ENCODE results near the gene TK2.
"Not testable (repeated sequence)": the region's sequence is repeated elsewhere in the genome, so short reads cannot be mapped to it uniquely, and the experiment has no call there.

The TK2 gene

DNA sequence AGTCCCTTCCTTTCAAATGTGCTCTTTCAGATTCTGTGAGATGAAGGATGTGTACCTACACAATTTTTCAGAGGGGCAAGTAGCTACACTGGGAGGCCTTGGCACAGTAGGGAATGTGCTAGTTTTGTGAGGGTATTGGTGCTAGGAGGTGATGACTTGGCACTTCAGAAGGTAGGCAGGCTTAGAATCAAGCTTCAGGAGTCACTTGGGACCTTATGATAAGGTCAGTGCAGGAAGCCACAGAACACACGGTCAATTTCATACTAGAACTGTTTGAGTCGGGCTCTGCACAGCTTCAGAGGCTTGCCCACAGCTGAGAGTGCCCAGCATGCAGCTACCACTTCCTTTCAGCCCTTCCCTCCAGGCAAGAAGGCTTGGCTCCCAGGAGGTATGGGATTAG is 22.4 kb upstream of the TK2 start:
- DNase-seq (ENCODE audit: low spot score): no peak

DNA sequence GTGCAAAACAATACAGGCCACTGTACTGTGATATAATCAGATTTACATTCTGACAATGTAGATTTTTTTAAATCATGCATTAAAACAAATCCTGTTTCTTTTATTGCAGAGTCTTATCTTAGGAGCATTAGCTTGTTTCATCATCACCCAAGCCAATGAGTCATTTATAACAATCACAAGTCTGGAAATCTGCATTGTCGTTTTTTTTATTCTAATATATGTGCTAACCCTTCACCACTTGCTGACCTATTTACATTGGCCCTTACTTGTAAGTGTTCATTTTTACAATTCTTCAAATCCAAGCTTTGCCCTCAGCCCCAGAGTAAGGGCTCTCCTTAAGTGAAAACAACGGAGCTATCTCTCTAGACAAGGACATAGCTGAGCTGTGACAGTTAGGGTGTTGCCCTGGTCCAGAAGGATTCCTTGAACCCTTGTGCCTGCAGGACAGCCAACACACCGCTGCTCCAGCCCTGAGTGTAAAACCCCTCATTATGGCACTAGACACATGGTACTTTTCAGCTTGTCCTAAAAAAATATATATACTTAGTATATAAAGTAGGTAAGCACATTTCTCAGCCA is 20.0 kb upstream of the TK2 start:
- DNase-seq (ENCODE audit: low spot score): no peak

DNA sequence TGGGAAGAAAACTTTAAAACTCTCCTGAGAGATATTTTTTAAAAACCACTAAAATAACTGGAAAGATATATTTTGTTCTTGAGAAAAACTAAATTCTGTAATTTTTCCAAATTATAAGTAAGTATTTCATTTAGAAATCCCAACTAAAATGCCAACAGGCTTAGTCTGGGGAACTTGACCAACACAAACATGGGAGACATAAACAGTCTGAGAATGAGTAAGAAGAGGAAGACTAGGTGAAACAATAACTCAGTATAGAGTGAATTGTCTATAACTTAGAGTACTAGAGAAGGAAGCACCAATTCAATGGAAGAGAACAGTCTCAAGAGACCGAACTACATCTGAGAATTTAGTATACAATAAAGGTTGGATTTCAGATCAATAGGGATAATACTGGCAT is 19.2 kb upstream of the TK2 start:
- DNase-seq (ENCODE audit: low spot score): no peak

- DNase-seq (ENCODE audit: low spot score): no peak
Observed at GRCh38 chr16:66568355-66568754, 18.4 kb upstream of the TK2 start.

- DNase-seq (ENCODE audit: low spot score): not testable (repeated sequence)
Observed at GRCh38 chr16:66567270-66567669, 17.3 kb upstream of the TK2 start.

GRCh38 chr16:66566051-66566901 is 16.4 kb upstream of the TK2 start, which contains the start of gene CMTM1:
TSS of gene CMTM1 (plus strand) at chr16:66566439. CDS start at chr16:66566514, 75 bp downstream.
- DNase-seq (ENCODE audit: low spot score): no peak

DNA sequence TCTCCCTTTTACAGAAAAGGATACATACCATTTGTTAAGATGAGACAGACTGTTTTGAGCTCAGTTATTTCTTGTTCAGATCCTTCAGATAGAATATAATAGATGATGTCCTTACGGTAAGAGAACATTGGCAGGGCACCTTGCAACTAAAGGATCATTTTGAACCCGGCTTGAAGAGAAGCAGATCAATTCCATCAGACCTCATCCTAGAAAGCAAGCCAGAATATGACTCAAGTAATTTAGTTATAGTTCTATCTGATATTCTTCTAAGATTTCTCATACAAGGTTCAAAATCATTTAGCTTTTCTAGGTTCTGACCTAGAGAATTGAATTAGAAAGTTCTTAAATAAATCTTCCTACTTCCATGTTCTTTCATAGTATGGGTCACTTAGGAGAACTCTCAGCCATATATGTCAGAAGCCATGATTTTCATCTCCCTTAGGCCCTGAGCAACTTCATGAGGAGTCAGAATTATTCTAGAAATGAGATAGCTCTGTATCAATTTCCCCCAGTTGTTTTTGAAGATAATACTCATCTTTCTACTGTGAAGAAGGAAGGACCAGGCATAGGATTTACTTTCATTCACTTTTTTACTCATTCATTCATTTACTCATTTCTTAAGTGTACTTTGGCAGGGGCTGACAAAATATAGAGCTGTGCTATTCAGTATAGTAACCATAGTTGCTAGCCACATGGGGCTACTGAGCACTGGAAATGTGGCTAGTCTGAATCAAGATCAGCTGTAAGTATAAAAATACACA is 13.8 kb upstream of the TK2 start:
- no peak for DNase-seq (ENCODE audit: low spot score)

- no peak for DNase-seq (ENCODE audit: low spot score)
Observed at GRCh38 chr16:66562986-66563385, 13.1 kb upstream of the TK2 start.

DNA sequence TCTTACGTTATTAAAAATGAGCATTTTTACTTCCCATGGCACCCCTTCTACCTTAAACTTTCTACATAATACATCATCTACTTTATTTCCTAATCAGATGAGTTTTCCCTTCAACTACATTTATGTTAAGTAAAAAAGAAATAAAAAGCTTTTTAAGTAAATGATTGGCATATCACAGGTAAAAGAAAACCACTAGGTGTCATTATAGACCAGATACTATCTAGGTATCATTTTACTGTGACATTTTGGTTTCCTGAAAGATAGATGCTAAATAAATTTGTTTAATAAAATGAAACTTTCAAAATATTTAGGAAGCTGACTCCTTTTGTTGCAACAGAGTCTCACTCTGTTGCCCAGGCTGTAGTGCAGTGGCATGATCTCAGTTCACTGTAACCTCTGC is 12.5 kb upstream of the TK2 start:
- no peak for DNase-seq (ENCODE audit: low spot score)

GRCh38 chr16:66561381-66562080 is 11.6 kb upstream of the TK2 start:
- no peak for DNase-seq (ENCODE audit: low spot score)

DNA sequence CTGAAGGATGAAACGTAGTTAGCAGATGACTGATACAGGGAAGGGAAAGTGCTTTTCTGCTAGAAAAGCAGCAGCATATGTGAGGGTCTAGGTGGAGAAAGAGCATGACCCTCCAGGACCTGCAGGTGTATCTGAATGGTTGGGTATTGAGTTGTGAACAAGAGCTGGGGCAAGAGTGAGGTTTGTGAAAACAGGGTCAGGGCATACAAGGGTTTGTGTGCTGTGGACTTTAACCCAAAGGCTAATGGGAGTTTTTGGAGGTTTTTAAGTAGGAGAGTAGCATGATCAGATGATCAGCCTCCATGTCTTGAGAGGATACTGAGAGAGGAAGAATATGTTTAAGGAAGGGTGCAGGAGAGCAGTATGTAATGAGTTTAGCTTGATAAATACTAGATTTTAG is 10.2 kb upstream of the TK2 start:
- no peak for DNase-seq (ENCODE audit: low spot score)

- no peak for DNase-seq (ENCODE audit: low spot score)
Observed at GRCh38 chr16:66554495-66554894, 4.6 kb upstream of the TK2 start.

- no peak for DNase-seq (ENCODE audit: low spot score)
Observed at GRCh38 chr16:66554021-66554420, 4.1 kb upstream of the TK2 start.

DNA sequence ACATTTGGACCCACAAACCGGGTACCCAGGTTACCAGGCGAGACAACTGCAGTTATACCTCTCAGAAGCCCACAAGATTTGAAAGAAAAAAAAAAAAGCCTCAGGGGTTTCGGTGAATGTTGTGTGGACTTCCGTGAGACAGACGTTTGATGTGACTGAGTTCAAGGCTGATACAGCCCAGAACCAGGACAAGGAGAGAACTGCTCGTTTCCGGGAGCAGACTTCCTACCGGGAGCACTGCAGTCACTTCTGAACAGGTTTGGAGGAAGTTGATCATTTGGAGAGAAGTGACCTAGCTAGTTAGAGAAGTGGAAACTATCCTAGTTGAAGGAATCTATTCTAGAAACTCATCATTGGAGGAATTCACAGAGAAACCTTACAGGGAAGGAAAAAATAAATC is 3.3 kb upstream of the TK2 start:
- DNase-seq (ENCODE audit: low spot score): no peak

GRCh38 chr16:66552286-66553177 is 2.6 kb upstream of the TK2 start, which contains the start of gene CKLF:
TSS of gene CKLF (plus strand) at chr16:66552576. CDS start at chr16:66552716, 140 bp downstream.
- DNase-seq (ENCODE audit: low spot score): peak; percentile 95

GRCh38 chr16:66551788-66552285 is 1.9 kb upstream of the TK2 start:
- DNase-seq (ENCODE audit: low spot score): no peak

- peak; percentile 56 for DNase-seq (ENCODE audit: low spot score)
Observed at GRCh38 chr16:66551348-66551759, 1.4 kb upstream of the TK2 start.

DNA sequence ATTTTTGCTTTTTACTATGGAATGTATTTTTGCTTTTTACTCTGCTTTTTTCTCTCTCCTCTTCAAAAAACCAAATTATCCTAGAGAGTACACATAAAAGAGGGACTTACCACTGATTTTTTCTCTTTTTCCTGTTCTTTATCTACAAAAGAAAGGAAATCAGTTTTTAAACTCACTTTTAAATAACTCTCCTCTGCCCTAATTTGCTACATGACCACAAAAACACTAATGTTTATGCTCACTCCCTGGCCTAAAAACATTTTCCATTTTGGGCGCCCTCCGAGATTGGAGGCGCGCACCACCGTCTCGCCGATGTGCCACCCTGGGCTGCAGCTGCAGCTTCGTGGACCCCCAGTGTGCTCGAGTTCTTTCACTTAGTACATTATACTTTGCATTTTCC is 1.1 kb downstream of the TK2 start:
- no peak for DNase-seq (ENCODE audit: low spot score)

- no peak for DNase-seq (ENCODE audit: low spot score)
Observed at GRCh38 chr16:66548068-66548467, 1.9 kb downstream of the TK2 start.

DNA sequence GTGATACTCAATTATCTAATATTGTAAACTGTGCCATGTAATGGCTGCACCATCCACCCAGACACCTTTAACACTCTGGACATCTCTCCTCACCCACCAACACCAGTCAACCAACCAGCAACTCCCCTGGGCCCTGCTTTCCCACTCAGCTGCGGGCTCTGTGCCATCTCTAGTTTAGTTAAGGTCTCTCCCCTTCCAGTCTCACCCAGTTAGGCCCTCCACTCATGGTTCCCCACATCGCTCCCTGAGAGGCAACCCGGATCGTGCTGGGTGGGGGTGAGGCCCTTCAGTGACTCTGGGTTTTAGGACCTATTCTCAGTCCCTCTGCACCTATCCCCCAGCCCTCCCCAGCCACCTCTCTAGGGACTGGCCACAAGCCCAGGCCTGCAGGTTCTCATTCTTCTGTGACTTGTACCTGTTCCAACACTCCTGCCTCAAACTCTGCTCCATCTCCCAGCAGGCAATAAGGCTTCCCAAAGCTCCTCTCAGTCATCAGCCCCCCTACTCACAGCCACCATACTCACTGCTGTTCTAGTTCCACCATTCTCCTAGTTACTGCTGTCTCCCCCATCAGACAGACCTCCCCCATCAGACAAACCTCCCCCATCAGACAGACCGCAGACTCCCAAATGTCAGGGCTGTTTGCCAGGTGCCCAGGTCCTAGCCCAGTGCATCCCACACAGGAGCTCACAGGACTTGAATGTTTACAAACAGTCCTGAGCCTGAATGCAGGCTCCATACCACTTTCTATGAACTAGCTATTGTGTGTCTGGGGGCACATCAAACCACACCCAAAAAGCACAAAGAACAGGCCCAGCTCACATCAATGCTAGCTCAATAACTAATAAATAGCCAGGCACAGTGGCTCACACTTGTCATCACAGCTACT is 2.6 kb downstream of the TK2 start:
- no peak for DNase-seq (ENCODE audit: low spot score)

All from hematopoietic multipotent progenitor cell treated with erythropoietin and hydrocortisone succinate and interleukin-3 and kit ligand, for 15 days (in vitro differentiated cells).